ENCODE results near the gene MACROD2. TPM values are rescaled to one million over a fixed set of nuclear protein-coding genes. Genes with fewer than 3 reads are reported as not detected.

MACROD2 gene
- total and polyA plus RNA-seq, 8 donors, result 0.78 to 31.3 (median 10.9) TPM; not detected in 1

- Histone ChIP-seq H3K27me3 (no peaks in the 10 kb centered on the region), H3K27ac (no peak overlapping the region), H3K4me1 (peaks cover 7 to 18% (median 15%) of the 10 kb centered on the region in 4 donors), H3K36me3 (no peaks in the 10 kb centered on the region), H3K9me3 (no peaks in the 10 kb centered on the region), H3K4me3 (no peak overlapping the region)
- TF ChIP-seq POLR2AphosphoS5 (IDR thresholded peaks at IDR 0.05), result no peak
- TF ChIP-seq CTCF (IDR thresholded peaks at IDR 0.05), result no peak
- TF ChIP-seq POLR2A (IDR thresholded peaks at IDR 0.05), result no peak
- TF ChIP-seq EP300 (IDR thresholded peaks at IDR 0.05), result no peak
- DNase-seq, result no peak
- WGBS, 5 donors, result 64 to 84% (median 74%) methylated on average over 8 of the region's 8 CpGs
- intact Hi-C loops (cut with DNase I; ENCODE audit: low total_unique reads), result no loop called here
Observed at GRCh38 chr20:14989535-14990290, 994.4 kb downstream of the MACROD2 start.

- no peak for TF ChIP-seq CTCF (IDR thresholded peaks at IDR 0.05)
- TF ChIP-seq EP300 (IDR thresholded peaks at IDR 0.05), result no peak
- TF ChIP-seq POLR2A (IDR thresholded peaks at IDR 0.05), result no peak
- no peak for TF ChIP-seq POLR2AphosphoS5 (IDR thresholded peaks at IDR 0.05)
- Histone ChIP-seq H3K36me3 (no peaks in the 10 kb centered on the region), H3K27me3 (no peaks in the 10 kb centered on the region), H3K9me3 (no peaks in the 10 kb centered on the region), H3K4me3 (no peak overlapping the region), H3K27ac (no peak overlapping the region), H3K4me1 (peaks cover 7 to 8% (median 7%) of the 10 kb centered on the region in 4 donors)
- intact Hi-C loops (cut with DNase I; ENCODE audit: low total_unique reads), result no loop called here
- DNase-seq, result no peak
- WGBS, 5 donors, result 60 to 90% (median 82%) methylated on average over 1 of the region's 1 CpG
Observed at GRCh38 chr20:14991023-14991422, 995.7 kb downstream of the MACROD2 start.

- no peak for DNase-seq
- Histone ChIP-seq H3K4me3 (no peak overlapping the region), H3K36me3 (no peaks in the 10 kb centered on the region), H3K27me3 (no peaks in the 10 kb centered on the region), H3K27ac (no peak overlapping the region), H3K4me1 (peaks cover 0 to under 1% (median under 1%) of the 10 kb centered on the region in 4 donors), H3K9me3 (peaks cover 0 to 5% (median 0%) of the 10 kb centered on the region in 4 donors)
- TF ChIP-seq POLR2A (IDR thresholded peaks at IDR 0.05), result no peak
- intact Hi-C loops (cut with DNase I; ENCODE audit: low total_unique reads), result no loop called here
Observed at GRCh38 chr20:14992153-14992552, 996.8 kb downstream of the MACROD2 start.

GRCh38 chr20:14992961-14993360 lies 997.6 kb downstream of the MACROD2 start:
- H3K27me3 ChIP-seq, result no peaks in the 10 kb centered on the region
- DNase-seq, result no peak
- 32 to 63% (median 50%) methylated on average over 2 of the region's 2 CpGs for WGBS, 5 donors
- no peak for TF ChIP-seq POLR2A (IDR thresholded peaks at IDR 0.05)
- no peak for TF ChIP-seq POLR2AphosphoS5 (IDR thresholded peaks at IDR 0.05)
- no peak for TF ChIP-seq CTCF (IDR thresholded peaks at IDR 0.05)
- TF ChIP-seq EP300 (IDR thresholded peaks at IDR 0.05), result no peak
- no peaks in the 10 kb centered on the region for H3K4me1 ChIP-seq
- no peaks in the 10 kb centered on the region for H3K36me3 ChIP-seq
- H3K4me3 ChIP-seq, result no peak overlapping the region
- H3K27ac ChIP-seq, result no peak overlapping the region
- H3K9me3 ChIP-seq, result peaks cover 0 to 13% (median 0%) of the 10 kb centered on the region in 4 donors
- intact Hi-C loops (cut with DNase I; ENCODE audit: low total_unique reads), result no loop called here
